Measurements from ENCODE around the gene SNTB2. TPM values are rescaled to one million over a fixed set of nuclear protein-coding genes. Genes with fewer than 3 reads are reported as not detected.

Gene SNTB2
- total and polyA plus RNA-seq, 10 of the 15 experiments (the other 5 are each of a cell fraction or from before 2014, with no cell fraction given) = 1.2 to 15.7 (median 5.0) TPM

DNA sequence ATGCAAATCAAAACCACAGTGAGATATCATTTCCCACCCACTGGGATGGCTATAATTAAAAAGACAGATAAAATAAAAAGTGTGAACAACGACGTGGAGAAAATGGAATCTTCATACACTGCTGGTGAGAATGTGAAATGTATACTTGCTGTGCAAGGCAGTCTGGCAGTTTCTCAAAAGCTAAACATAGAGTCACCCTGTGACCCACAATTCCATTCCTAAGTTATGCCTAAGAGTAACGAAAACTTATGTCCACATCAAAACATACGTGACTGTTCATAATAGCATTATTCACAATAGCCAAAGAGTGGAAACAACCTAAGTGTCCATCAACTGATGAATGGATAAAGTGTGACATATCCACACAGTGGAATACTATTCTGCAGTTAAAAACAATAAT lies 86.0 kb downstream of the SNTB2 start:
- WGBS (ENCODE audit: insufficient coverage, insufficient replicate concordance, low lambda C conversion rate, missing lambda C conversion rate) = 89% methylated on average over 4 of the region's 4 CpGs
- H3K36me3 ChIP-seq (ENCODE audit: control insufficient read depth in 2 of 2, insufficient read depth in 2 of 2, low read length in 1 of 2) = peaks cover 0 to 11% of the 10 kb centered on the region in 2 experiments; a peak in 1 of 4 replicates
- ChIA-PET POLR2A (no interaction called here), SMC1A (ENCODE audit: uncharacterized antibody, unreplicated experiment) (interaction anchor here (0.6 kb wide), 1 partner anchor 16 kb away, joined by 3 read pairs; no protein-coding TSS in a partner anchor), RAD21 (ENCODE audit: unreplicated experiment) (no interaction called here), CTCF (interaction anchor here (1.1 to 2.9 kb wide), 2 partner anchors 12 to 121 kb away, joined by 3 to 13 read pairs; no protein-coding TSS in a partner anchor)
- no peak overlapping the region for H2AFZ ChIP-seq (ENCODE audit: control insufficient read depth, low read depth, low read length)
- no peaks in the 10 kb centered on the region for H3K27me3 ChIP-seq (replicated peaks in 1 of 2; ENCODE audit: control insufficient read depth in 2 of 2, insufficient read depth in 2 of 2, low read length in 1 of 2)
- H3K4me1 ChIP-seq (ENCODE audit: control insufficient read depth, insufficient read depth, low read length) = no peaks in the 10 kb centered on the region
- intact Hi-C loops (cut with micrococcal nuclease; ENCODE audit: unreplicated experiment) = no loop called here
- TF ChIP-seq POLR2AphosphoS5 (IDR thresholded peaks at IDR 0.05; ENCODE audit: low read length) (no peak), IKZF1 (conservative IDR thresholded peaks at IDR 0.05) (no peak), JUND (IDR thresholded peaks at IDR 0.05; ENCODE audit: low read depth, low read length) (no peak), MYC (IDR thresholded peaks at IDR 0.05; ENCODE audit: insufficient read depth, insufficient read length, insufficient replicate concordance, low read length, severe bottlenecking) (no peak), CHD1 (IDR thresholded peaks at IDR 0.05; ENCODE audit: low read depth, low read length) (no peak), CREM (IDR thresholded peaks at IDR 0.05; ENCODE audit: low read depth) (no peak), DPF2 (IDR thresholded peaks at IDR 0.05) (no peak), ZZZ3 (IDR thresholded peaks at IDR 0.05; ENCODE audit: control insufficient read depth, insufficient read length, low read depth) (no peak), PAX8 (IDR thresholded peaks at IDR 0.05) (no peak), ATF7 (IDR thresholded peaks at IDR 0.05; ENCODE audit: low read depth) (no peak), RCOR1 (conservative IDR thresholded peaks at IDR 0.05; ENCODE audit: low read depth, low read length) (no peak)
- TF ChIP-seq, protein P1, sequence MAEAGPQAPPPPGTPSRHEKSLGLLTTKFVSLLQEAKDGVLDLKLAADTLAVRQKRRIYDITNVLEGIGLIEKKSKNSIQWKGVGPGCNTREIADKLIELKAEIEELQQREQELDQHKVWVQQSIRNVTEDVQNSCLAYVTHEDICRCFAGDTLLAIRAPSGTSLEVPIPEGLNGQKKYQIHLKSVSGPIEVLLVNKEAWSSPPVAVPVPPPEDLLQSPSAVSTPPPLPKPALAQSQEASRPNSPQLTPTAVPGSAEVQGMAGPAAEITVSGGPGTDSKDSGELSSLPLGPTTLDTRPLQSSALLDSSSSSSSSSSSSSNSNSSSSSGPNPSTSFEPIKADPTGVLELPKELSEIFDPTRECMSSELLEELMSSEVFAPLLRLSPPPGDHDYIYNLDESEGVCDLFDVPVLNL (IDR thresholded peaks at IDR 0.05; ENCODE audit: low read depth, low read length) = no peak
- TF ChIP-seq, protein P2, sequence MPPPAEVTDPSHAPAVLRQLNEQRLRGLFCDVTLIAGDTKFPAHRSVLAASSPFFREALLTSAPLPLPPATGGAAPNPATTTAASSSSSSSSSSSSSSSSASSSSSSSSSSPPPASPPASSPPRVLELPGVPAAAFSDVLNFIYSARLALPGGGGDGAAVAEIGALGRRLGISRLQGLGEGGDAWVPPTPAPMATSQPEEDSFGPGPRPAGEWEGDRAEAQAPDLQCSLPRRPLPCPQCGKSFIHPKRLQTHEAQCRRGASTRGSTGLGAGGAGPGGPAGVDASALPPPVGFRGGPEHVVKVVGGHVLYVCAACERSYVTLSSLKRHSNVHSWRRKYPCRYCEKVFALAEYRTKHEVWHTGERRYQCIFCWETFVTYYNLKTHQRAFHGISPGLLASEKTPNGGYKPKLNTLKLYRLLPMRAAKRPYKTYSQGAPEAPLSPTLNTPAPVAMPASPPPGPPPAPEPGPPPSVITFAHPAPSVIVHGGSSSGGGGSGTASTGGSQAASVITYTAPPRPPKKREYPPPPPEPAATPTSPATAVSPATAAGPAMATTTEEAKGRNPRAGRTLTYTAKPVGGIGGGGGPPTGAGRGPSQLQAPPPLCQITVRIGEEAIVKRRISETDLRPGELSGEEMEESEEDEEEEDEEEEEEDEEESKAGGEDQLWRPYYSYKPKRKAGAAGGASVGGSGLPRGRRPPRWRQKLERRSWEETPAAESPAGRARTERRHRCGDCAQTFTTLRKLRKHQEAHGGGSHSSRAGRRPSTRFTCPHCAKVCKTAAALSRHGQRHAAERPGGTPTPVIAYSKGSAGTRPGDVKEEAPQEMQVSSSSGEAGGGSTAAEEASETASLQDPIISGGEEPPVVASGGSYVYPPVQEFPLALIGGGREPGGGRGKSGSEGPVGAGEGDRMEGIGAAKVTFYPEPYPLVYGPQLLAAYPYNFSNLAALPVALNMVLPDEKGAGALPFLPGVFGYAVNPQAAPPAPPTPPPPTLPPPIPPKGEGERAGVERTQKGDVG (CRISPR knock-in tag; IDR thresholded peaks at IDR 0.05) = no peak
- TF ChIP-seq, protein P3, sequence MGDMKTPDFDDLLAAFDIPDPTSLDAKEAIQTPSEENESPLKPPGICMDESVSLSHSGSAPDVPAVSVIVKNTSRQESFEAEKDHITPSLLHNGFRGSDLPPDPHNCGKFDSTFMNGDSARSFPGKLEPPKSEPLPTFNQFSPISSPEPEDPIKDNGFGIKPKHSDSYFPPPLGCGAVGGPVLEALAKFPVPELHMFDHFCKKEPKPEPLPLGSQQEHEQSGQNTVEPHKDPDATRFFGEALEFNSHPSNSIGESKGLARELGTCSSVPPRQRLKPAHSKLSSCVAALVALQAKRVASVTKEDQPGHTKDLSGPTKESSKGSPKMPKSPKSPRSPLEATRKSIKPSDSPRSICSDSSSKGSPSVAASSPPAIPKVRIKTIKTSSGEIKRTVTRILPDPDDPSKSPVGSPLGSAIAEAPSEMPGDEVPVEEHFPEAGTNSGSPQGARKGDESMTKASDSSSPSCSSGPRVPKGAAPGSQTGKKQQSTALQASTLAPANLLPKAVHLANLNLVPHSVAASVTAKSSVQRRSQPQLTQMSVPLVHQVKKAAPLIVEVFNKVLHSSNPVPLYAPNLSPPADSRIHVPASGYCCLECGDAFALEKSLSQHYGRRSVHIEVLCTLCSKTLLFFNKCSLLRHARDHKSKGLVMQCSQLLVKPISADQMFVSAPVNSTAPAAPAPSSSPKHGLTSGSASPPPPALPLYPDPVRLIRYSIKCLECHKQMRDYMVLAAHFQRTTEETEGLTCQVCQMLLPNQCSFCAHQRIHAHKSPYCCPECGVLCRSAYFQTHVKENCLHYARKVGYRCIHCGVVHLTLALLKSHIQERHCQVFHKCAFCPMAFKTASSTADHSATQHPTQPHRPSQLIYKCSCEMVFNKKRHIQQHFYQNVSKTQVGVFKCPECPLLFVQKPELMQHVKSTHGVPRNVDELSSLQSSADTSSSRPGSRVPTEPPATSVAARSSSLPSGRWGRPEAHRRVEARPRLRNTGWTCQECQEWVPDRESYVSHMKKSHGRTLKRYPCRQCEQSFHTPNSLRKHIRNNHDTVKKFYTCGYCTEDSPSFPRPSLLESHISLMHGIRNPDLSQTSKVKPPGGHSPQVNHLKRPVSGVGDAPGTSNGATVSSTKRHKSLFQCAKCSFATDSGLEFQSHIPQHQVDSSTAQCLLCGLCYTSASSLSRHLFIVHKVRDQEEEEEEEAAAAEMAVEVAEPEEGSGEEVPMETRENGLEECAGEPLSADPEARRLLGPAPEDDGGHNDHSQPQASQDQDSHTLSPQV (IDR thresholded peaks at IDR 0.05) = no peak
- ATAC-seq = no peak
- H3K27ac ChIP-seq (ENCODE audit: control insufficient read depth, insufficient read depth) = no peak overlapping the region
- no peaks in the 10 kb centered on the region for H3K9me3 ChIP-seq (replicated peaks; ENCODE audit: control insufficient read depth, insufficient read depth, low read length)
- no peak overlapping the region for H3K9ac ChIP-seq (ENCODE audit: control insufficient read depth, insufficient read depth, low read length)
- BruUV-seq (replicated peaks) = no TSS peak
- in situ Hi-C loops (cut with MboI) = no loop called here
- H3K79me2 ChIP-seq (ENCODE audit: control insufficient read depth, insufficient read depth, low read length) = no peaks in the 10 kb centered on the region
- no peak for FAIRE-seq
- DNase-seq (ENCODE audit: low read depth, low spot score) = no peak
- no peaks in the 10 kb centered on the region for H4K20me1 ChIP-seq (ENCODE audit: control insufficient read depth, insufficient read depth)
- H3K4me3 ChIP-seq = no peak overlapping the region
- H3K4me2 ChIP-seq (ENCODE audit: control insufficient read depth, insufficient read depth) = no peak overlapping the region
